Smooth muscle cell (in vitro differentiated cells): ENCODE results near the gene IRF6. TPM values are rescaled to one million over a fixed set of nuclear protein-coding genes. Genes with fewer than 3 reads are reported as not detected.

Source experiments
- DNase-seq: peaks from one replicate; lab custom pipeline; 2025; ENCODE audit not compliant: unreplicated experiment; lab: John Stamatoyannopoulos, UW
- H2AFZ ChIP-seq: fragments of 200-600 bp; sonication (generic); 2 replicates; pipeline ENCODE4 v1.6.0; 2016; ENCODE audit warnings: antibody characterized with exemption, low read depth, mild to moderate bottlenecking
- H3F3A ChIP-seq: fragments of 200-600 bp; sonication (generic); 2 replicates; pipeline ENCODE4 v1.6.0; 2017; ENCODE audit warnings: antibody characterized with exemption, low read depth
- H3K27ac ChIP-seq: fragments of 200-600 bp; sonication (generic); 2 replicates; pipeline ENCODE4 v1.5.1; 2016; ENCODE audit warnings: low read depth, mild to moderate bottlenecking
- H3K27me3 ChIP-seq: fragments of 200-600 bp; sonication (generic); 2 replicates; pipeline ENCODE4 v1.6.1; 2016; ENCODE audit warnings: low read depth, mild to moderate bottlenecking
- H3K36me3 ChIP-seq: fragments of 200-600 bp; sonication (generic); 2 replicates; pipeline ENCODE4 v1.5.1; 2016; ENCODE audit warnings: low read depth
- H3K4me1 ChIP-seq: fragments of 200-600 bp; sonication (generic); 2 replicates; pipeline ENCODE4 v1.5.1; 2016; ENCODE audit warnings: low read depth
- H3K4me2 ChIP-seq: fragments of 200-600 bp; sonication (generic); 2 replicates; pipeline ENCODE4 v1.6.0; 2016; ENCODE audit warnings: mild to moderate bottlenecking
- H3K4me3 ChIP-seq: fragments of 200-600 bp; sonication (generic); 2 replicates; pipeline ENCODE4 v1.5.1; 2016; ENCODE audit warnings: mild to moderate bottlenecking
- H3K79me2 ChIP-seq: fragments of 200-600 bp; sonication (generic); 2 replicates; pipeline ENCODE4 v1.6.0; 2016; ENCODE audit warnings: low read depth, mild to moderate bottlenecking
- H3K9ac ChIP-seq: fragments of 200-600 bp; sonication (generic); 2 replicates; pipeline ENCODE4 v1.6.0; 2016; ENCODE audit warnings: low read depth
- H3K9me3 ChIP-seq: fragments of 200-600 bp; sonication (generic); replicated peaks from 2 replicates; pipeline ENCODE4 v1.5.1; 2016; ENCODE audit warnings: low read depth
- H4K20me1 ChIP-seq: fragments of 200-600 bp; sonication (generic); 2 replicates; pipeline ENCODE4 v1.6.0; 2016; ENCODE audit warnings: low read depth
- WGBS: methylation state at CpG from one replicate; pipeline ENCODE4 v1.1.7; 2016; ENCODE audit warnings: low lambda C conversion rate; 5-methylcytosine and 5-hydroxymethylcytosine counted together
- polyA plus RNA-seq: library from polyadenylated mRNA; unstranded; fragments of >200 nt; fragmentation: Nextera tagmentation; extraction: Ambion mirVana; gene quantifications from 2 replicates; pipeline ENCODE4 v1.2.1, GENCODE V29; 2016
- total RNA-seq: library from RNA; depleted of rRNA; stranded (reverse); fragments of >200 nt; gene quantifications from 2 replicates; pipeline ENCODE4 v1.2.3, GENCODE V29; 2014
- TF ChIP-seq, protein P1 (sequence below): fragments of 200-600 bp; sonication (generic); IDR thresholded peaks from 2 replicates; pipeline ENCODE4 v1.5.1; 2017; ENCODE audit warnings: borderline replicate concordance, mild to moderate bottlenecking, antibody characterized with exemption; ENCODE audit not compliant: insufficient read depth, poor library complexity, severe bottlenecking

Gene IRF6
- total and polyA plus RNA-seq, 2 experiments from 2014 or later: 18.1 to 59.6 TPM

GRCh38 chr1:209853676-209854075 lies 47.7 kb upstream of the IRF6 start:
- no peak overlapping the region for H3K27ac ChIP-seq
- no peaks in the 10 kb centered on the region for H3K79me2 ChIP-seq
- no peaks in the 10 kb centered on the region for H4K20me1 ChIP-seq
- H3K4me2 ChIP-seq: no peak overlapping the region
- WGBS: 98% methylated on average over 2 of the region's 2 CpGs
- H3K4me1 ChIP-seq: no peaks in the 10 kb centered on the region
- no peak overlapping the region for H2AFZ ChIP-seq
- TF ChIP-seq, protein P1, sequence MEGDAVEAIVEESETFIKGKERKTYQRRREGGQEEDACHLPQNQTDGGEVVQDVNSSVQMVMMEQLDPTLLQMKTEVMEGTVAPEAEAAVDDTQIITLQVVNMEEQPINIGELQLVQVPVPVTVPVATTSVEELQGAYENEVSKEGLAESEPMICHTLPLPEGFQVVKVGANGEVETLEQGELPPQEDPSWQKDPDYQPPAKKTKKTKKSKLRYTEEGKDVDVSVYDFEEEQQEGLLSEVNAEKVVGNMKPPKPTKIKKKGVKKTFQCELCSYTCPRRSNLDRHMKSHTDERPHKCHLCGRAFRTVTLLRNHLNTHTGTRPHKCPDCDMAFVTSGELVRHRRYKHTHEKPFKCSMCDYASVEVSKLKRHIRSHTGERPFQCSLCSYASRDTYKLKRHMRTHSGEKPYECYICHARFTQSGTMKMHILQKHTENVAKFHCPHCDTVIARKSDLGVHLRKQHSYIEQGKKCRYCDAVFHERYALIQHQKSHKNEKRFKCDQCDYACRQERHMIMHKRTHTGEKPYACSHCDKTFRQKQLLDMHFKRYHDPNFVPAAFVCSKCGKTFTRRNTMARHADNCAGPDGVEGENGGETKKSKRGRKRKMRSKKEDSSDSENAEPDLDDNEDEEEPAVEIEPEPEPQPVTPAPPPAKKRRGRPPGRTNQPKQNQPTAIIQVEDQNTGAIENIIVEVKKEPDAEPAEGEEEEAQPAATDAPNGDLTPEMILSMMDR: no peak
- H3K27me3 ChIP-seq: no peaks in the 10 kb centered on the region
- no peaks in the 10 kb centered on the region for H3F3A ChIP-seq
- no peak for DNase-seq
- H3K9me3 ChIP-seq: no peaks in the 10 kb centered on the region
- H3K9ac ChIP-seq: no peak overlapping the region
- no peak overlapping the region for H3K4me3 ChIP-seq
- H3K36me3 ChIP-seq: peaks cover 5% of the 10 kb centered on the region

GRCh38 chr1:209850342-209850979 lies 44.5 kb upstream of the IRF6 start:
- Histone ChIP-seq H3K27me3 (no peaks in the 10 kb centered on the region), H3K4me3 (no peak overlapping the region), H3K9ac (no peak overlapping the region), H4K20me1 (no peaks in the 10 kb centered on the region), H3K36me3 (peaks cover 14% of the 10 kb centered on the region), H3F3A (no peaks in the 10 kb centered on the region), H3K9me3 (no peaks in the 10 kb centered on the region), H3K4me2 (no peak overlapping the region), H3K27ac (no peak overlapping the region), H2AFZ (no peak overlapping the region), H3K79me2 (no peaks in the 10 kb centered on the region), H3K4me1 (no peaks in the 10 kb centered on the region)
- 54% methylated on average over 6 of the region's 6 CpGs for WGBS
- TF ChIP-seq, protein P1: peak; percentile 55
- no peak for DNase-seq

DNA sequence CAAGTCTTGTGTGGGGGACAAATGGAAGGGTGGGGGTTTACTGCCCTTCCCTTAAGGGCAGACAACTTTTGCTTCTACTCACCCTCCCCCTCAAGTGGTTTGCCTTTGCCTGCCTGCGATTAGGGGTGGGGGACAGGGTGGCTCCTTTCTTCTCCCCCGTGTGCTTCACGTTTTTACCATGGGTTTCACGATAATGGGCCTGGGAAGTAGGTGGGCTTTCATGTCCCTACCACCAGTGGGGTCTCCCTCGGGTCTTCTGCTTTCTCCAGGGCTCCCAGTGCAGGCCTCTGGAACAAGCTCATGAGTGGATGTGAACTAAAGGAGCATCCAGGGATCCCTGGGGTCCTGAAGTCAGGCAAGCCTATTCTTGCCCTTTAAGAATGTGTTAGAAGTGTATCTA lies 43.4 kb upstream of the IRF6 start:
- Histone ChIP-seq H4K20me1 (no peaks in the 10 kb centered on the region), H2AFZ (no peak overlapping the region), H3K4me2 (no peak overlapping the region), H3K4me3 (no peak overlapping the region), H3K27me3 (no peaks in the 10 kb centered on the region), H3K9me3 (no peaks in the 10 kb centered on the region), H3F3A (no peaks in the 10 kb centered on the region), H3K9ac (no peak overlapping the region), H3K36me3 (peaks cover 14% of the 10 kb centered on the region), H3K79me2 (no peaks in the 10 kb centered on the region), H3K27ac (no peak overlapping the region), H3K4me1 (no peaks in the 10 kb centered on the region)
- 91% methylated on average over 5 of the region's 5 CpGs for WGBS
- TF ChIP-seq, protein P1: no peak
- DNase-seq: no peak

- Histone ChIP-seq H3K4me3 (no peak overlapping the region), H3K4me2 (no peak overlapping the region), H3K36me3 (peaks cover 25% of the 10 kb centered on the region), H3K79me2 (no peaks in the 10 kb centered on the region), H3K27me3 (no peaks in the 10 kb centered on the region), H3K9me3 (no peaks in the 10 kb centered on the region), H3K27ac (no peak overlapping the region), H2AFZ (no peak overlapping the region), H4K20me1 (no peaks in the 10 kb centered on the region), H3K9ac (no peak overlapping the region), H3F3A (peaks cover 15% of the 10 kb centered on the region), H3K4me1 (no peaks in the 10 kb centered on the region)
- TF ChIP-seq, protein P1: no peak
- DNase-seq: no peak
- 89% methylated on average over 1 of the region's 1 CpG for WGBS
Observed at GRCh38 chr1:209845408-209845725, 39.4 kb upstream of the IRF6 start.
